Mucosa of descending colon (tissue), 3 donors: Measurements from ENCODE around the gene SYVN1. TPM values are rescaled to one million over a fixed set of nuclear protein-coding genes. Genes with fewer than 3 reads are reported as not detected.

Experiments used
- ATAC-seq: fragments of 200-7000 bp; cut with Tn5 transposase; one replicate; pipeline ENCODE4 v1.9.1; 2020; ENCODE audit warnings: mild to moderate bottlenecking, moderate library complexity
- DNase-seq, 3 donors: peaks; one replicate each; pipeline ENCODE4 v3.0.0-alpha.2; 2020
- H3K36me3 ChIP-seq: fragments of 200-600 bp; one replicate; pipeline ENCODE4 v1.8.0; 2021; ENCODE audit warnings: low read depth, mild to moderate bottlenecking
- H3K4me1 ChIP-seq: fragments of 200-600 bp; one replicate; pipeline ENCODE4 v1.8.0; 2021; ENCODE audit warnings: low read depth, mild to moderate bottlenecking
- H3K4me3 ChIP-seq: fragments of 200-600 bp; one replicate; pipeline ENCODE4 v1.8.0; 2021; ENCODE audit warnings: mild to moderate bottlenecking
- H3K9me3 ChIP-seq: fragments of 200-600 bp; one replicate; pipeline ENCODE4 v1.8.0; 2021; ENCODE audit warnings: mild to moderate bottlenecking
- CTCF ChIP-seq: fragments of 200-600 bp; IDR thresholded peaks from one replicate; pipeline ENCODE4 v1.8.0; 2022; ENCODE audit warnings: antibody characterized with exemption, mild to moderate bottlenecking
- intact Hi-C, 2 donors: fragments of 100-400 bp; cut with DNase I in 1 of 2; cut with micrococcal nuclease in 1 of 2; formaldehyde crosslinking; loops; one replicate each; pipeline versions ENCODE4 v1.11.0 to v1.11.1; 2022; cut with DNase I, micrococcal nuclease
- total RNA-seq, 3 donors: library from RNA; stranded (reverse); fragmentation: NEBNext Ultra II Directional in 2 of 3; extraction: Animal tissue kit (Norgen Biotek cat#: 25700) in 2 of 3; gene quantifications; one replicate each; pipeline versions ENCODE4 v1.2.1 to v1.2.4, GENCODE V29; 2021 to 2023
- donor health status: DM: no; HTN: no; CAD: no; lungs with moderate emphysema.
- donor health status: DM: no; HTN: no; CAD: no.
- donor health status: DM: no; HTN: yes; CAD: no.

The SYVN1 gene
- total RNA-seq, 3 donors from 2014 or later = 59.7 to 62.2 (median 60.3) TPM

GRCh38 chr11:65166893-65167292 lies 32.6 kb upstream of the SYVN1 start:
- TF ChIP-seq CTCF = no peak
- Histone ChIP-seq H3K36me3 (no peaks in the 10 kb centered on the region), H3K9me3 (no peaks in the 10 kb centered on the region), H3K4me3 (no peak overlapping the region), H3K4me1 (peaks cover 4% of the 10 kb centered on the region)
- DNase-seq = no peak
- intact Hi-C loops = no loop called here
- no peak for ATAC-seq

- no peaks in the 10 kb centered on the region for H3K36me3 ChIP-seq
- TF ChIP-seq CTCF = no peak
- no peaks in the 10 kb centered on the region for H3K9me3 ChIP-seq
- H3K4me1 ChIP-seq = peaks cover 4% of the 10 kb centered on the region
- DNase-seq = peak in 2 of 3 donors; percentile 67 to 72
- no peak overlapping the region for H3K4me3 ChIP-seq
- intact Hi-C loops = no loop called here
- peak; percentile 81 for ATAC-seq
These were observed 31.3 kb upstream of the SYVN1 start for GRCh38 chr11:65165410-65166317.

- Histone ChIP-seq H3K4me1 (peaks cover 4% of the 10 kb centered on the region), H3K9me3 (no peaks in the 10 kb centered on the region), H3K36me3 (no peaks in the 10 kb centered on the region), H3K4me3 (no peak overlapping the region)
- TF ChIP-seq CTCF = no peak
- DNase-seq (no peak), ATAC-seq (no peak)
- intact Hi-C loops = no loop called here
These were observed 29.4 kb upstream of the SYVN1 start for GRCh38 chr11:65163684-65164083.

GRCh38 chr11:65160643-65161042 lies 26.3 kb upstream of the SYVN1 start:
- Histone ChIP-seq H3K4me3 (no peak overlapping the region), H3K4me1 (peaks cover 4% of the 10 kb centered on the region), H3K36me3 (no peaks in the 10 kb centered on the region), H3K9me3 (no peaks in the 10 kb centered on the region)
- DNase-seq = no peak
- no peak for TF ChIP-seq CTCF
- no peak for ATAC-seq
- intact Hi-C loops = no loop called here

GRCh38 chr11:65159012-65159411 lies 24.7 kb upstream of the SYVN1 start:
- DNase-seq (no peak), ATAC-seq (no peak)
- H3K9me3 ChIP-seq = no peaks in the 10 kb centered on the region
- H3K4me3 ChIP-seq = no peak overlapping the region
- H3K36me3 ChIP-seq = no peaks in the 10 kb centered on the region
- intact Hi-C loops = no loop called here
- H3K4me1 ChIP-seq = no peaks in the 10 kb centered on the region
- TF ChIP-seq CTCF = no peak
